Inferior parietal cortex (tissue), 1 donor: Measurements from ENCODE around the gene OR52E5.

Source experiments
- DNase-seq: peaks from one replicate; pipeline ENCODE4 v3.0.0-alpha.2; 2016; ENCODE audit errors: extremely low spot score

Gene OR52E5

DNA sequence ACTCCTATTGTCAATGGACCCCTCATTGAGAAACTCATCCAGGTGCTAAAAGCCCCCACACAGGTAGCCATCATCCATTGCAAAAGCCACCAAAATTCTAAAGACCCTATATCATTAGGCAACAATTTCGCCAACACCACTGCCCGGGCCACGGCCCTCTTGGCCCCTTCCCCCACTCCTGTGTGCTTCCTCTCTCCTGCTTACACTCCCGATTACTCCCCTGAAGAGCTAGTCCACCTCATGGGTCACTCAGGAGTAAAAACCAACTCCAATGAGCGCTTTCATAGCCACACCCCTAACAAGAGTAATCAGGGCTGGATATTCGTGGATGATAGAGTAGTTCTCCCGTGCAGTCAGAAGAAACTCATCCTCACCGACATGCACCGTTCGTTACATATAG, 40.1 kb downstream of the OR52E5 start:
- no peak for DNase-seq

DNA sequence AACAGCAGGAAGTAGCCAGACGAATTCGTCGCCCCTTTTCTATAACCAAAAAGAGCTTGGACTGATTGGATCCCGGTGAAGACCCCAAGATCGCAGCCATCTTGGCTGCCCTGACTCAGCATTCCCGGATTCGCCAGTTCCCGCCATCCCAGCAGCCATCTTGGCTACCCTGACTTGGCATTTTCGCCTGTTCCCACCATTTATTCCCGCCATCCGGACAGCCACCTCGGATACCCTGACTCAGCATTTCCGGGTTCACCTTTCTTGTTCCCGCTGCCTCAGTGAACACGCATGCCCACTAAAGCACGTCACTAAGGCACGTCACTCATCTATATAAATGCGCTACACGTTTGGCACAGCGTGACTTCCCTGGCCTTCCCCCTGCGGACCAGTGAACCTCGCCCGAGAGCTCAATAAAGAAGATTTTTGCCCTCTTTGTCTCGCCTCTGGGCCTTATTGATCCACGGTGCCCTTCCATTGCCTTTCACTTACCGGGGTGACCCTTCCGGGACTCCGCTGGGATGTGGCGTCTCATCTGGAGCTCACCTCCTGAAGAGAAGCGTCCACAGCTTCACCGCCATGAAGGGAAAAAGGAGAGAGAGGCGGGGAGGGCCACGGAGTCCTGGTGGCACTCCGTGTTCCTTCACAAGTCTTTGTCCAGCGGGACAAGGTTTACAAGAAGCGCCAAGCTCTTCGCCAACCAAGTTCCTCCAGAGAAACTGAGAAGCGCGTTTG, 45.0 kb downstream of the OR52E5 start:
- DNase-seq, result no peak

GRCh38 chr11:5938603-5938965, 45.6 kb downstream of the OR52E5 start:
- no peak for DNase-seq

GRCh38 chr11:5940748-5941147, 47.7 kb downstream of the OR52E5 start:
- DNase-seq, result no peak

- DNase-seq, result no peak
Observed at GRCh38 chr11:5941951-5942350, 48.9 kb downstream of the OR52E5 start, which contains the start of gene OR56A3. Gene OR56A3, plus strand, starts transcription at chr11:5942251. Its CDS starts 5,096 bp downstream, at chr11:5947347.
